GM12891 (cell line): ENCODE results near the gene ZNF286A.

Experiments
- PAX5 ChIP-seq: IDR thresholded peaks from 2 replicates; pipeline ENCODE4 v1.6.1; 2011; ENCODE audit warnings: low read length, moderate library complexity, mild to moderate bottlenecking; ENCODE audit not compliant: insufficient read depth, severe bottlenecking
- POLR2A ChIP-seq: IDR thresholded peaks from 2 replicates; pipeline ENCODE4 v1.6.1; 2011; ENCODE audit warnings: low read depth, low read length, control low read depth
- POLR2AphosphoS5 ChIP-seq: IDR thresholded peaks from 2 replicates; pipeline ENCODE4 v1.6.1; 2011; ENCODE audit warnings: low read depth, low read length, control low read depth
- POU2F2 ChIP-seq: IDR thresholded peaks from 2 replicates; pipeline ENCODE4 v1.6.1; 2011; ENCODE audit warnings: low read depth, mild to moderate bottlenecking, control low read depth, low read length, moderate library complexity
- SPI1 ChIP-seq: IDR thresholded peaks from 2 replicates; pipeline ENCODE4 v1.6.1; 2011; ENCODE audit warnings: low read depth, low read length, control low read depth
- TAF1 ChIP-seq: IDR thresholded peaks from 2 replicates; pipeline ENCODE4 v1.6.1; 2011; ENCODE audit warnings: low read depth, low read length, control low read depth

DNA sequence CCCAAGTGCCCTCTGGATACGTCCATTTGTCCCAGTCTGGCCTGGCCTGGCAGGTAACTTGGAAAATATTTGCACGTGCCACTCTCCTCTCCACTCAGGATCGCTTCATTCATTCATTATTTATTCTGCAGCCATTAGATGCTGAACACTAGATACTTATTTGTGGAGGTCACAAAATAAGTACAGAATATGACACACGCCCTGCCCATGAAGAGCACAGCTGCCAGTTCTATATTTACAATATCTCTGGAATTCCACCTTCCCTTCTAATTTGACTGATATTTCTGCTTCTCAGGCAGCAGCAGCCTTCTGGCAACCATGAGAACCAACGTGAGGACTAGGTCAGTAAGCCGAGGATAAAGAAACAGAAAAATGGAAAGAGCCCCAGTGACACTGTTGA is 36.4 kb upstream of the ZNF286A start:
- TF ChIP-seq POLR2A, result no peak
- TF ChIP-seq POLR2AphosphoS5, result no peak
- TF ChIP-seq PAX5, result no peak
- no peak for TF ChIP-seq TAF1
- TF ChIP-seq POU2F2, result no peak
- no peak for TF ChIP-seq SPI1
